Muscle layer of duodenum (tissue), 2 donors: ENCODE measurements around the gene GAB2.

ENCODE experiments used
- H3K27ac ChIP-seq: one replicate; pipeline ENCODE4 v1.7.0; 2013; ENCODE audit warnings: mild to moderate bottlenecking, low read length
- H3K27me3 ChIP-seq: one replicate; pipeline ENCODE4 v1.7.0; 2013; ENCODE audit warnings: low read depth, mild to moderate bottlenecking, control low read depth, low read length
- H3K36me3 ChIP-seq, 2 donors: one replicate each; pipeline ENCODE4 v1.7.0; 2013; ENCODE audit warnings: low read length in 2 of 2, control low read depth in 1 of 2, mild to moderate bottlenecking in 1 of 2; ENCODE audit not compliant: insufficient read depth in 2 of 2, control insufficient read depth in 1 of 2
- H3K4me1 ChIP-seq, 2 donors: one replicate each; pipeline ENCODE4 v1.7.0; 2013; ENCODE audit warnings: low read length in 2 of 2, mild to moderate bottlenecking in 2 of 2, control low read depth in 1 of 2, moderate library complexity in 1 of 2; ENCODE audit not compliant: insufficient read depth in 2 of 2, control insufficient read depth in 1 of 2
- H3K4me3 ChIP-seq, 2 donors: one replicate each; pipeline ENCODE4 v1.7.0; 2013; ENCODE audit warnings: low read length in 2 of 2, low read depth in 1 of 2, mild to moderate bottlenecking in 1 of 2
- H3K9me3 ChIP-seq, 2 donors: one replicate each; pipeline ENCODE4 v1.7.0; 2013; ENCODE audit warnings: low read length in 2 of 2, control low read depth in 1 of 2, mild to moderate bottlenecking in 1 of 2; ENCODE audit not compliant: control insufficient read depth in 1 of 2
- donor health status: healthy.

Gene GAB2

GRCh38 chr11:78427615-78428265 lies 10.1 kb upstream of the GAB2 start:
- H3K27me3 ChIP-seq = no peaks in the 10 kb centered on the region
- H3K36me3 ChIP-seq = no peaks in the 10 kb centered on the region
- H3K4me3 ChIP-seq = no peak overlapping the region
- H3K27ac ChIP-seq = no peak overlapping the region
- peaks cover 5 to 8% of the 10 kb centered on the region in 2 donors for H3K4me1 ChIP-seq
- no peaks in the 10 kb centered on the region for H3K9me3 ChIP-seq

DNA sequence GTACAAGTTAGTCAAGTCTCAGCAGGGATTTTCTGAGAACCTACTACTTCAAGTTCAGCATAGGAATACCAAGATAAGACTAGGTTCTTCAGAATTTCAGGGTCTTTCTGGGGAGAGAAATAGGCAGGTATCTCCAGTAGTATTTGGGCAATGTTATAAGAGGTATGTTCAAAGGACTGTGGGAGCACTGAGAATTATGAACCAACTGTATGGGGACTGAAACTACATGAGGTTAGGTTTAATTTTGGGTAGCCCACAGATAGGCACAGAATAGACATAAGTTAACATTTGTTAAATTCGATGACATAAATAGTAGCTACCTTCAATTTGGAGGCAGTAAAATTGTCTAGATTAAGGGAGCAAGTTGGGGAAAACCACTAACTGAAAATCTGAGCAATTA lies 9.2 kb upstream of the GAB2 start:
- no peaks in the 10 kb centered on the region for H3K9me3 ChIP-seq
- no peak overlapping the region for H3K4me3 ChIP-seq
- no peak overlapping the region for H3K27ac ChIP-seq
- H3K36me3 ChIP-seq = no peaks in the 10 kb centered on the region
- H3K27me3 ChIP-seq = no peaks in the 10 kb centered on the region
- peaks cover 5 to 8% of the 10 kb centered on the region in 2 donors for H3K4me1 ChIP-seq

DNA sequence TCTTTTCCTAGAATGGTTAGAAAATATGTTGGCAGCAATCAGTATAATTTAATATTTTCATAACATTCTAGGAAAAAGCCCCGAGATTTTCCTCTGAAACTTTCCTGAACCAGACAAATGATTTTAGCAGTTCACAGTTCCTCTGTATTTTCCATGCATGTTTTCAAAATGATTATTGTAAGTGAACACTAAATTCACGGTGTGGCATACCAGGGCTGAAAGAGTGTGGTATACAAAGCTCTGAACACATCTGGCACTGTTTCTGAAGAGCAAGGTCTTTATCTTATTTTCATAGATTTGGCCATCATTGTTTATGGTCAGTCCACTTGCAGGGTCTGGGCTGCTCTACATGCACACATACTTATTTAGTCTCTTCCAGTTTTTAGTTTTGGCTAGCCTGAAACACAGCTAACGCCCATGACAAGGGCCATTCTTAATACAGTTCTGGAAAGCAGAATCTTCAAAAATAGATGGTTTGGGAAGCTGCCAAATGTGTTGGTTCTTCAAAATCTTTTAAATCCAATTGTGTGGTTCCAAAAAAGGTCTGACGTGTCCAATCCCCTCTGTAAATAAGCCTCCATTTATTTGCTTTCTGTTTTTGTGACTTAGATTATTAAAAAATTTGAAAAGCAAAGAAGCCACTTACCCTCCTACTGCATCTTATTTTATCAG lies 7.9 kb upstream of the GAB2 start:
- H3K4me3 ChIP-seq = no peak overlapping the region
- H3K4me1 ChIP-seq = peaks cover 8 to 13% of the 10 kb centered on the region in 2 donors
- no peaks in the 10 kb centered on the region for H3K36me3 ChIP-seq
- no peak overlapping the region for H3K27ac ChIP-seq
- no peaks in the 10 kb centered on the region for H3K9me3 ChIP-seq
- no peaks in the 10 kb centered on the region for H3K27me3 ChIP-seq

DNA sequence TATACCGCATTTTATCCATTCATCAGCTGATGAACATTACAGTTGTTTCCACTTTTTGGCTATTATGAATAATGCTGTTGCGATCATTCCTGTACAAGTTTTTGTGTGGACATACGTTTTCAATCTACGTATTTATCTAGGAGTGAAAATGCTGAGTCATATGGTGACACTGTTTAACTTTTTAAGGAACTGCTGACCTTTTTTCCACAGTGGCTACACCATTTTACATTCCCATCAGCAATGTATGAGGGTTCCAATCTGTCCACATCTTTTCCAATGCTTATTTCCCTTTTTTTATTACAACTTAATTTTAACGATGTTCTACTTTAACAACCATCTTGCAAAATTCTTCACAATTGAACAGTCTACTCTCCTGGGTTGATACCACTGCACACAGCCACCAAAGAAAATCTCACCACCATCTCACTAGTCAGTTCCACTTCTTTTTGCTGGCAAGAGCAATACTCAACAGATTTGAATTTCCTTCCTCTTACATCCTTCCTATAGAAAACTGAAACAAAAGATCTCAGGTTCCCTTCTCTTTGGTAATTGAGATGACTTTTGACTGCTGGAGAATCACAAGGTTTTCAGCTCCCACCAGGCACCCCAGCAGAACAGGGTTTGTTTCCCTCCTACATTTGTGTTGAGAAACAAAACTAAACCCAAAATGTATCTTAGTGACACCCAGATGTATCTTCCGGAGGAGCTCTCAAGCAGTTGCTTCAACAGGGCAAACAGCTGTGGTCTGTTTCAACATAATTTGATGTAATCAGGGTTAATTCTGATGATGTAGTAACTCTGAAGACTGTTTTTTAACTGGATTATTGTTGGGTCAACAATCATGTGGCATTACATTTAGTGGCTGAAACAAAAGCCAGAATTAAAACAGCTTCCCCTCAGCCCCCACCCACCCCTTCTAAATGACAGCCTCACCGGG lies 7.0 kb upstream of the GAB2 start:
- Histone ChIP-seq H3K36me3 (no peaks in the 10 kb centered on the region), H3K4me3 (no peak overlapping the region), H3K9me3 (no peaks in the 10 kb centered on the region), H3K27ac (peak overlapping the region; percentile 53), H3K4me1 (peaks cover 15 to 23% of the 10 kb centered on the region in 2 donors), H3K27me3 (no peaks in the 10 kb centered on the region)

GRCh38 chr11:78423241-78423640 lies 5.6 kb upstream of the GAB2 start:
- no peak overlapping the region for H3K27ac ChIP-seq
- H3K36me3 ChIP-seq = no peaks in the 10 kb centered on the region
- no peak overlapping the region for H3K4me3 ChIP-seq
- peaks cover 17 to 36% of the 10 kb centered on the region in 2 donors for H3K4me1 ChIP-seq
- H3K27me3 ChIP-seq = no peaks in the 10 kb centered on the region
- no peaks in the 10 kb centered on the region for H3K9me3 ChIP-seq

- peak overlapping the region in 1 of 2 donors; percentile 8 for H3K4me3 ChIP-seq
- no peaks in the 10 kb centered on the region for H3K9me3 ChIP-seq
- H3K27ac ChIP-seq = peak overlapping the region; percentile 27
- H3K27me3 ChIP-seq = no peaks in the 10 kb centered on the region
- H3K4me1 ChIP-seq = peaks cover 17 to 37% of the 10 kb centered on the region in 2 donors
- H3K36me3 ChIP-seq = no peaks in the 10 kb centered on the region
These were observed 3.2 kb upstream of the GAB2 start for GRCh38 chr11:78420796-78421209.

- Histone ChIP-seq H3K36me3 (no peaks in the 10 kb centered on the region), H3K9me3 (no peaks in the 10 kb centered on the region), H3K27me3 (no peaks in the 10 kb centered on the region), H3K27ac (peak overlapping the region; percentile 27), H3K4me3 (peak overlapping the region in 1 of 2 donors; percentile 14), H3K4me1 (peaks cover 21 to 37% of the 10 kb centered on the region in 2 donors)
These were observed 2.7 kb upstream of the GAB2 start for GRCh38 chr11:78420255-78420764.

DNA sequence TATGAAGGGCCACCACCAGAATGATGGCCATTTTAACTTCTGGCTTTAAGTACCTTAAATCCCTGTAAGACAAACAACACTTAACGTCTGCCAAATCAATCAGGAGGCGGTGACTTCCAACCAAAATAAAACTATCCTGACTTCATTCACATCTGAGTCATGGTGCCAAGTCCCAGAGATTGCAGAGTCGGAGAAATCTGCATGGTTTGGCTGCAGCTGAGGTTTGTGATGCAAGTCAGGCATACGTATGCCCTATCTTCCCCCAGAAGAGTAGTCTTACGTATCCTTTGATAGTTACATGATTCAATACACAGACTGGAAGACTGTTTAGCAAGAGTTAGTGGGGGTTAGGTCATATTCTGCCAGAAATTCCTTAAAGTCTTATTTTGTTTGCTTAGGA lies 1.7 kb upstream of the GAB2 start:
- Histone ChIP-seq H3K4me3 (peak overlapping the region in 1 of 2 donors; percentile 71), H3K9me3 (no peaks in the 10 kb centered on the region), H3K27me3 (no peaks in the 10 kb centered on the region), H3K36me3 (no peaks in the 10 kb centered on the region), H3K4me1 (peaks cover 16 to 29% of the 10 kb centered on the region in 2 donors), H3K27ac (peak overlapping the region; percentile 68)

DNA sequence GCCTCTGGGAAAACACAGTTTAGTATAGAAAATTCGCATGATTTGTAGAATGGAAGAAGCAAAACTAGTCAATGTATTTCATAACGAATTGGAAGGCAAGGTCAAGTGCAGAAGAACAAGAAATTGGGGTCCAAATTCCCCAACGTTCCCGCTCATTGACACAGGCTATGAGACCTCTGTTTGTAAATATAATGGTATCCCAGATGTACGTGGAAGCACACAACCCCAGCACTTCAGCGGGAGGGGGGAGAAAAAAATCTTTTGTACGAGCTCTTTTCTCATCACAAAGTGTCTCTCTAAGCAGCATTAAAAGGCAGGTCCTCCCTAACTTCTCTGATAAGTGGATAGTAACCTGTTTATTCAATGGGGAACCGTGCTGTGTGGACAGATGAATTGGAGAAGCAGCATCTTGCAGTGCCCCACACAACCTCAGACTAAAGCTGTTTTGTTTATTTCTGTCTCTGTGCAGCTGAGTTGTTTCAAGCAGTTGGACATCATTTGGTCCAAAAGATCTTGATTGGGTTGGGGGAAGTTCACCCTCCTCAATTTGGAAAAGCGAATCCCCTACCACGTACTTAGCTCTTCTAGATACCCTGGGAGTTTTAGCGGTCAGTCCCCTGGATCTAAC lies 1.1 kb upstream of the GAB2 start:
- Histone ChIP-seq H3K9me3 (no peaks in the 10 kb centered on the region), H3K27me3 (no peaks in the 10 kb centered on the region), H3K36me3 (no peaks in the 10 kb centered on the region), H3K4me3 (peak overlapping the region; percentile 71 to 73), H3K27ac (peak overlapping the region; percentile 86), H3K4me1 (peaks cover 16 to 29% of the 10 kb centered on the region in 2 donors)

- peaks cover 0 to 2% of the 10 kb centered on the region in 2 donors for H3K36me3 ChIP-seq
- H3K4me1 ChIP-seq = peaks cover 16 to 29% of the 10 kb centered on the region in 2 donors
- no peaks in the 10 kb centered on the region for H3K27me3 ChIP-seq
- no peaks in the 10 kb centered on the region for H3K9me3 ChIP-seq
- H3K27ac ChIP-seq = peak overlapping the region; percentile 86
- peak overlapping the region; percentile 71 to 73 for H3K4me3 ChIP-seq
These were observed 416 bp upstream of the GAB2 start for GRCh38 chr11:78417888-78418583.
